Astrocyte of the cerebellum (primary cell): ENCODE data around the gene AJM1.

ENCODE experiments used
- DNase-seq: peaks from one replicate; pipeline ENCODE4 v3.0.0-alpha.2; 2011; ENCODE audit warnings: low read depth
- H3K4me3 ChIP-seq: 2 replicates; pipeline ENCODE4 v1.5.1; 2011; ENCODE audit warnings: mild to moderate bottlenecking, low read depth, low read length, moderate library complexity
- CTCF ChIP-seq: IDR thresholded peaks from 2 replicates; pipeline ENCODE4 v1.5.1; 2012; ENCODE audit warnings: low read length, low read depth, moderate library complexity, mild to moderate bottlenecking; ENCODE audit errors: missing control alignments
- in situ Hi-C: cut with HindIII; loops from 2 replicates; pipeline ENCODE4 v1.10.0; 2017; ENCODE audit warnings: low sequenced_read_pairs

AJM1 gene

DNA sequence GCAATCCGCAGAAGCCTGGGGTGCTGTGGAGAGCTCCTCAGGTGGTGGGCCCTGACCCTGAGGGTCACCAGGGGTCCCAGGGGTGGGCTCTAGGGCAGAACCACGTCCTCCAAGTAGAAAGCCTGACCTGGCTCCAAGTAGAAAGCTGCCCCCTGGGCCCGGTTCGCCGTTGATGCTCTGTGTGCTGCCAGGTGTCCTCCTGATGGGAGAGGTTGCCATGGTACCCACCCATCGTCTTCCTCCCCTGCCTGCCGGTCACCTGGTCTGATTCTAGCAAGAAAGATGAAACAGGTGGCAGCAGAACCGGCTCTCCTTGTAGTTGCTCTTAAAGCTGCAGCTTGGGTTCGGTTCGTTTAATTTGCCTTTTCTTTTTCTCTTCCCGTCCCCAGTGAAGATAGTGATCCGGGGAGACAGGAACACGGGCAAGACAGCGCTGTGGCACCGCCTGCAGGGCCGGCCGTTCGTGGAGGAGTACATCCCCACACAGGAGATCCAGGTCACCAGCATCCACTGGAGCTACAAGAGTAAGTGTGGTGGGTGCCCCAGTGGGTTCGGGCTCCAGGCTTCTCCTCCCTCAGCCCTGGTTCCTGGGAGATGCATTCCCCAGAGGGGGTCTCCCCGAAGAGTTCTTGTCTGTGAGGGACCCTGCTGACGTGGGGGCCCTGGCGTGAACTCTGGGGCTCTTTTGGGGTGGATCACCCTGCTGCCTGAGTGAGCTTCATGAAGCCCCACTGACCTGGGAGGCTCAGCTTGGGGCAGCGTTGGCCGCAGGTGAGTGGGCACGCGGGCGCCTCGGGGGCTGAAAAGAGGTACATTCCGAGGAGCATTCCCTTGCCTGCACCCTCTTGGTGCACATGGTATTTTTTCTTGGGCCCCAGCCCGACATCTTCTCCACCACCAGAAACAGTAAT, 18.9 kb upstream of the AJM1 start:
- DNase-seq, result no peak
- no peak overlapping the region for H3K4me3 ChIP-seq
- in situ Hi-C loops, result no loop called here
- no peak for TF ChIP-seq CTCF

DNA sequence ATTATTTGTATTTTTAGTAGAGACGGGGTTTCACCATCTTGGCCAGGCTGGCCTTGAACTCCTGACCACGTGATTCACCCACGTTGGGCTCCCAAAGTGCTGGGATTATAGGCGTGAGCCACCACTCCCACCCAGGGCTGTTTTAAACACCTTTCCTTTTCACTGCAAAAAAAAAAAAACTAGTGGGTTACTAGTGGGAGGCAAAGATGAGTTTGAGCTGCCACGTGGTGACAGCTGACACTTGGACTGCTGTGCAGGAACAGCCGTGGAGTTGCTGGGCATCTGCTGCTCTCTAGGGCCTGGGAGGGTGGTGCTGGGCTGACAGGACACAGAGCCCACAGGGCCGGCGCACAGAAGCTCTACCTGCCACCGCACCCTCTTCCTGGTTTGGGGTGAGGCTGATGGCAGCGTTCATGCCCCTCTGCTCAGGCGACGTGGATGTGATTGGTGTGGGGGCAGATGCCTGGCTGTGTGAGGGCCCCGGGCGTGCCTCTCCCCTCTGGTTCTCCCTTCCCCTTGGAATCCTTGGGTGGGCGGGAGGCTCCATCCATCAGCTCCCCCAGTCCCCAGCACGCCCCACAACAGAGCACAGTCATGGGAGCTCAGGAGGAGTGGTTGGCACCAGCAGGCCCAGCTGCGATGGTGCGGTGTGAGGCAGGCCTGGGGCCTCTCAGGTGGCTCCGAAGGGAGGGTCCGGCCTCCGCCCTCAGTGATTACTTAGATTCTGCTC, 17.6 kb upstream of the AJM1 start:
- no peak for DNase-seq
- no peak overlapping the region for H3K4me3 ChIP-seq
- TF ChIP-seq CTCF, result no peak
- in situ Hi-C loops, result no loop called here

DNA sequence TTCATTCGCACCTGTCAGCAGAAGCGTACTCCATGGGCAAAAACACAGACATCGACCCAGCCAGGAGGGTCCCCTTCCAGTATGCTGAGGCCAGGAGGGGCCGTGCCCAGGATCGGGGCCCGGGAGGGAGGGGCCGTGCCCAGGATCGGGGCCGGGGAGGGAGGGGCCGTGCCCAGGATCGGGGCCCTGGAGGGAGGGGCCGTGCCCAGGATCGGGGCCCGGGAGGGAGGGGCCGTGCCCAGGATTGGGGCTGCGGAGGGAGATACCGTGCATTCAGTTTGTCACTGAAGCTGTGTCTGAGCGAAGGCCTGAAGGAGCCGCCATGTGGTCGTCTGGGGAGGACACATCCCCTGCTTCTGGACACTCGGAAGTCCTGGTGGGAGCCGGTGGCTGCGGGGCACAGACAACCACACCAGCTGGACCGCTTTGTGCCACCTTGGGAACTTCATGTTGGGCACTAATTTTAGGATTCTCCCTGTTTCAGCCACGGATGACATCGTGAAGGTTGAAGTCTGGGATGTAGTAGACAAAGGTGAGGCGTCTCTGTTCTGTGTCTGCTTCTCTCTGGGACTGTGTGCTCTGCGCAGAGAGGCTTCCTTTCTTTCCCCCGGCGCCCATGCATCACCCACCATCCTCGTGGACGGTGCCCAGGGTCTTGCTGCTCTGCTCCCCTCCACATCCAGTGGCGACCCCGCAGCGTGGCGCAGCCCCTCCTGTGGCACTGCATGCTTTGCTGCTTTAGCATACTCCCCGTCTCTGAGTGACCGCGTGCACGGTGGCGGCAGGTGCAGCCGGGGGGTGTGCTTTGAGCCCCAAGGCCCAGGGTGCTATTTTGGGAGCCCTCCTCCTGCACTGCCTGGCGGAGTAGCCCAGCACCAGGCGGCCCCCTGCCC, 16.7 kb upstream of the AJM1 start:
- TF ChIP-seq CTCF, result no peak
- H3K4me3 ChIP-seq, result no peak overlapping the region

GRCh38 chr9:136826188-136826541, 16.1 kb upstream of the AJM1 start:
- TF ChIP-seq CTCF, result no peak
- in situ Hi-C loops, result no loop called here
- DNase-seq, result no peak
- no peak overlapping the region for H3K4me3 ChIP-seq

More for the DNA sequence above, 16.7 kb upstream of the AJM1 start:
- in situ Hi-C loops, result no loop called here
- DNase-seq, result no peak

DNA sequence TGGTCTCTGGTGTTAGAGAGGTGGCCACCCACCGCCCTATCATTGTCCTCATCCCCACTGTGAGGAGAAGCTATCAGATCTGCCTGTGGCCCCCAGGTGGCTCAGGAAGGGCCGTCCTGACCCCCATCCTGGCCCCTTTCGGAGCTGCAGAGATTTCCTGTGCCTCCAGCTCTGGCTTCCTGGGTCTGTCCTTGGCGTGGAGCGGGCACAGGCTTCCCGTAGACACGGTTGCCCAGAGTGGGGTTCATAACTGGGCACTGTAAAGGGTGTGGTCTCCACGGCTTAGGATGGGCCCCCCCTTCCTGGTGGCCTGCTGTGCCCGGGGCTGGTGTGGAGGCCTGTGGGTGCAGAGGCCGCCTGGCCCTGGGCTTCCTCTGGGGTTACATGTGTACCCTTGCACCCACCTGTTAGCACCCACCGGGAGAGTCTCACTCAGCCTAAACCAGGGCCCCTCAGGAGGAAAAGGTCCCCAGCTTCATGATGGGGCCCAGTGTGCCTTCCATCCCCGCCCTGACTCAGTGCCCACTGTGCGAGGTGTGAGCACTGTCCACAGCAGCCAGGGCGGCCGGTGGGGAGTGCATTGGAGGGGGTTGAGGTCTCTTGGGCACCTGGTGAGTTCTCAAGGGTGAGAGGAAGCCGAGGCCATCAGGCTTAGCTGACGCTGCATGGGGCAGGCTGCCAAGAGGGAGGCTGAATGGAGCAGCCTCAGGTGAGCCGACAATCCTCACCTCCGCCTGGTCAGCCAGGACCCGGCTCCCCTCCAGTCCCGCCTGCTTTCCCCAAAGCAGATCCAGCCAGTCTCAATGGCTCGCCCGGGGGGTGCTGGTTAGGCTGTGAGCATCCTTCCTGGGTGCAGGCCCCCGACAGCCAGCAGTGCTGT, 15.3 kb upstream of the AJM1 start:
- in situ Hi-C loops, result no loop called here

More for the DNA sequence above, 15.3 kb upstream of the AJM1 start:
- no peak for DNase-seq
- no peak for TF ChIP-seq CTCF
- H3K4me3 ChIP-seq, result no peak overlapping the region
